ENCODE results near the gene APLP1. TPM values are rescaled to one million over a fixed set of nuclear protein-coding genes. Genes with fewer than 3 reads are reported as not detected.

Gene APLP1
- total and polyA plus RNA-seq, 2 donors (not counting 3 experiments of a cell fraction or from before 2014, with no cell fraction given): 6.2 to 13.0 TPM

GRCh38 chr19:35860436-35860817 is 7.9 kb upstream of the APLP1 start:
- Histone ChIP-seq H3K27ac (ENCODE audit: insufficient read depth, low read depth, low read length) (no peak overlapping the region), H3K4me2 (ENCODE audit: insufficient read depth, low read length) (no peak overlapping the region), H3K27me3 (ENCODE audit: control insufficient read depth in 2 of 2, insufficient read depth in 2 of 2, low read length in 2 of 2) (peaks cover 38 to 52% of the 10 kb centered on the region in 2 experiments), H4K20me1 (replicated peaks; ENCODE audit: control insufficient read depth, extremely low read depth, insufficient read depth, low read length) (no peaks in the 10 kb centered on the region), H2AFZ (ENCODE audit: low read depth, low read length) (no peak overlapping the region), H3K4me3 (replicated peaks in 1 of 3; ENCODE audit: insufficient read depth in 1 of 3, low read depth in 1 of 3, low read length in 3 of 3) (no peak overlapping the region), H3K9me1 (replicated peaks; ENCODE audit: control insufficient read depth, extremely low read depth, insufficient read depth, low read length) (no peaks in the 10 kb centered on the region), H3K36me3 (ENCODE audit: control insufficient read depth in 2 of 2, extremely low read depth in 1 of 2, insufficient read depth in 2 of 2, low read length in 2 of 2) (no peaks in the 10 kb centered on the region), H3K79me2 (ENCODE audit: control insufficient read depth, insufficient read depth, low read length) (no peaks in the 10 kb centered on the region), H3K9me3 (replicated peaks; ENCODE audit: control insufficient read depth, insufficient read depth, low read length) (no peaks in the 10 kb centered on the region), H3K4me1 (ENCODE audit: control insufficient read depth, extremely low read depth, insufficient read depth, low read length) (no peaks in the 10 kb centered on the region), H3K9ac (replicated peaks; ENCODE audit: extremely low read depth, insufficient read depth, low read length) (no peak overlapping the region)
- no peak for TF ChIP-seq MAX (IDR thresholded peaks at IDR 0.05; ENCODE audit: insufficient read depth, insufficient read length)
- no peak for TF ChIP-seq MYC (IDR thresholded peaks at IDR 0.05; ENCODE audit: low read depth, low read length)
- no peak for TF ChIP-seq POLR2A (IDR thresholded peaks at IDR 0.05; ENCODE audit: low read depth, low read length)
- no peak for TF ChIP-seq CTCF (IDR thresholded peaks at IDR 0.05; ENCODE audit: extremely low read depth in 1 of 2, insufficient read depth in 1 of 2, low read depth in 1 of 2, low read length in 2 of 2)
- TF ChIP-seq EZH2 (IDR thresholded peaks at IDR 0.05; ENCODE audit: borderline replicate concordance, low read depth, low read length, severe bottlenecking): no peak
- TF ChIP-seq JUN (IDR thresholded peaks at IDR 0.05; ENCODE audit: borderline replicate concordance, insufficient read depth, insufficient read length, low read depth): no peak
- no peak for TF ChIP-seq FOS (IDR thresholded peaks at IDR 0.05; ENCODE audit: borderline replicate concordance, insufficient read depth, low read length)
- TF ChIP-seq POLR2AphosphoS5 (IDR thresholded peaks at IDR 0.05; ENCODE audit: insufficient read depth, low read depth, low read length): no peak
- TF ChIP-seq GATA2 (IDR thresholded peaks at IDR 0.05; ENCODE audit: insufficient read depth, insufficient read length, low read depth, low read length): no peak
- no TSS peak for BruUV-seq (replicated peaks)
- dilution Hi-C loops (cut with MboI; ENCODE audit: extremely low pct_ligation_motif_present, low sequenced_read_pairs): no loop called here
- intact Hi-C loops (cut with micrococcal nuclease): no loop called here
- CTCF ChIA-PET: no interaction called here
- DNase-seq (ENCODE audit: low read depth, low spot score) (no peak), FAIRE-seq (no peak)
- POLR2A ChIA-PET: no interaction called here
